ENCODE measurements around the gene SLC9A9. TPM values are rescaled to one million over a fixed set of nuclear protein-coding genes. Genes with fewer than 3 reads are reported as not detected.

The SLC9A9 gene
- polyA plus RNA-seq, 2 donors = 8.3 to 11.9 TPM

GRCh38 chr3:143328451-143328850 lies 519.8 kb downstream of the SLC9A9 start:
- Histone ChIP-seq H3K4me3 (ENCODE audit: low read depth in 1 of 2, low read length in 2 of 2) (no peak overlapping the region), H3K9me3 (ENCODE audit: control insufficient read depth in 2 of 2, insufficient read depth in 1 of 2, low read depth in 1 of 2, low read length in 1 of 2) (no peaks in the 10 kb centered on the region), H3K27ac (ENCODE audit: low read depth in 2 of 2, low read length in 1 of 2) (no peak overlapping the region), H3K27me3 (ENCODE audit: control insufficient read depth in 1 of 2, insufficient read depth in 2 of 2, low read length in 2 of 2) (no peaks in the 10 kb centered on the region), H3K36me3 (ENCODE audit: control insufficient read depth in 2 of 2, insufficient read depth in 2 of 2, low read length in 1 of 2) (peaks cover 0 to 2% of the 10 kb centered on the region in 2 donors), H3K4me1 (ENCODE audit: control insufficient read depth in 2 of 2, insufficient read depth in 2 of 2, low read length in 1 of 2) (no peaks in the 10 kb centered on the region)
- 87 to 92% methylated on average over 5 of the region's 5 CpGs for WGBS, 2 donors

- Histone ChIP-seq H3K27ac (ENCODE audit: low read depth in 2 of 2, low read length in 1 of 2) (no peak overlapping the region), H3K9me3 (ENCODE audit: control insufficient read depth in 2 of 2, insufficient read depth in 1 of 2, low read depth in 1 of 2, low read length in 1 of 2) (no peaks in the 10 kb centered on the region), H3K27me3 (ENCODE audit: control insufficient read depth in 1 of 2, insufficient read depth in 2 of 2, low read length in 2 of 2) (no peaks in the 10 kb centered on the region), H3K4me1 (ENCODE audit: control insufficient read depth in 2 of 2, insufficient read depth in 2 of 2, low read length in 1 of 2) (no peaks in the 10 kb centered on the region), H3K36me3 (ENCODE audit: control insufficient read depth in 2 of 2, insufficient read depth in 2 of 2, low read length in 1 of 2) (peaks cover 0 to 2% of the 10 kb centered on the region in 2 donors), H3K4me3 (ENCODE audit: low read depth in 1 of 2, low read length in 2 of 2) (no peak overlapping the region)
- 80 to 89% methylated on average over 1 of the region's 1 CpG for WGBS, 2 donors
Observed at GRCh38 chr3:143326983-143327778, 521.1 kb downstream of the SLC9A9 start.

- Histone ChIP-seq H3K27ac (ENCODE audit: low read depth in 2 of 2, low read length in 1 of 2) (no peak overlapping the region), H3K9me3 (ENCODE audit: control insufficient read depth in 2 of 2, insufficient read depth in 1 of 2, low read depth in 1 of 2, low read length in 1 of 2) (no peaks in the 10 kb centered on the region), H3K4me3 (ENCODE audit: low read depth in 1 of 2, low read length in 2 of 2) (no peak overlapping the region), H3K36me3 (ENCODE audit: control insufficient read depth in 2 of 2, insufficient read depth in 2 of 2, low read length in 1 of 2) (peaks cover 0 to 2% of the 10 kb centered on the region in 2 donors), H3K4me1 (ENCODE audit: control insufficient read depth in 2 of 2, insufficient read depth in 2 of 2, low read length in 1 of 2) (no peaks in the 10 kb centered on the region), H3K27me3 (ENCODE audit: control insufficient read depth in 1 of 2, insufficient read depth in 2 of 2, low read length in 2 of 2) (no peaks in the 10 kb centered on the region)
- 77 to 82% methylated on average over 5 of the region's 5 CpGs for WGBS, 2 donors
Observed at GRCh38 chr3:143321058-143321769, 527.1 kb downstream of the SLC9A9 start.

- 82 to 86% methylated on average over 5 of the region's 5 CpGs for WGBS, 2 donors
- Histone ChIP-seq H3K4me1 (ENCODE audit: control insufficient read depth in 2 of 2, insufficient read depth in 2 of 2, low read length in 1 of 2) (no peaks in the 10 kb centered on the region), H3K27ac (ENCODE audit: low read depth in 2 of 2, low read length in 1 of 2) (no peak overlapping the region), H3K36me3 (ENCODE audit: control insufficient read depth in 2 of 2, insufficient read depth in 2 of 2, low read length in 1 of 2) (no peaks in the 10 kb centered on the region), H3K27me3 (ENCODE audit: control insufficient read depth in 1 of 2, insufficient read depth in 2 of 2, low read length in 2 of 2) (no peaks in the 10 kb centered on the region), H3K9me3 (ENCODE audit: control insufficient read depth in 2 of 2, insufficient read depth in 1 of 2, low read depth in 1 of 2, low read length in 1 of 2) (no peaks in the 10 kb centered on the region), H3K4me3 (ENCODE audit: low read depth in 1 of 2, low read length in 2 of 2) (no peak overlapping the region)
Observed at GRCh38 chr3:143315766-143316165, 532.5 kb downstream of the SLC9A9 start.

- Histone ChIP-seq H3K4me1 (ENCODE audit: control insufficient read depth in 2 of 2, insufficient read depth in 2 of 2, low read length in 1 of 2) (no peaks in the 10 kb centered on the region), H3K27me3 (ENCODE audit: control insufficient read depth in 1 of 2, insufficient read depth in 2 of 2, low read length in 2 of 2) (no peaks in the 10 kb centered on the region), H3K4me3 (ENCODE audit: low read depth in 1 of 2, low read length in 2 of 2) (no peak overlapping the region), H3K36me3 (ENCODE audit: control insufficient read depth in 2 of 2, insufficient read depth in 2 of 2, low read length in 1 of 2) (no peaks in the 10 kb centered on the region), H3K27ac (ENCODE audit: low read depth in 2 of 2, low read length in 1 of 2) (no peak overlapping the region), H3K9me3 (ENCODE audit: control insufficient read depth in 2 of 2, insufficient read depth in 1 of 2, low read depth in 1 of 2, low read length in 1 of 2) (no peaks in the 10 kb centered on the region)
- 59 to 65% methylated on average over 9 of the region's 9 CpGs for WGBS, 2 donors
Observed at GRCh38 chr3:143314251-143315093, 533.8 kb downstream of the SLC9A9 start.

GRCh38 chr3:143313893-143314188 lies 534.4 kb downstream of the SLC9A9 start:
- 91 to 97% methylated on average over 2 of the region's 2 CpGs for WGBS, 2 donors
- no peak overlapping the region for H3K4me3 ChIP-seq (ENCODE audit: low read depth in 1 of 2, low read length in 2 of 2)
- H3K36me3 ChIP-seq (ENCODE audit: control insufficient read depth in 2 of 2, insufficient read depth in 2 of 2, low read length in 1 of 2) = no peaks in the 10 kb centered on the region
- no peaks in the 10 kb centered on the region for H3K27me3 ChIP-seq (ENCODE audit: control insufficient read depth in 1 of 2, insufficient read depth in 2 of 2, low read length in 2 of 2)
- no peaks in the 10 kb centered on the region for H3K9me3 ChIP-seq (ENCODE audit: control insufficient read depth in 2 of 2, insufficient read depth in 1 of 2, low read depth in 1 of 2, low read length in 1 of 2)
- H3K27ac ChIP-seq (ENCODE audit: low read depth in 2 of 2, low read length in 1 of 2) = no peak overlapping the region
- H3K4me1 ChIP-seq (ENCODE audit: control insufficient read depth in 2 of 2, insufficient read depth in 2 of 2, low read length in 1 of 2) = no peaks in the 10 kb centered on the region

- WGBS, 2 donors = 83 to 91% methylated on average over 6 of the region's 6 CpGs
- Histone ChIP-seq H3K27ac (ENCODE audit: low read depth in 2 of 2, low read length in 1 of 2) (no peak overlapping the region), H3K36me3 (ENCODE audit: control insufficient read depth in 2 of 2, insufficient read depth in 2 of 2, low read length in 1 of 2) (no peaks in the 10 kb centered on the region), H3K4me1 (ENCODE audit: control insufficient read depth in 2 of 2, insufficient read depth in 2 of 2, low read length in 1 of 2) (no peaks in the 10 kb centered on the region), H3K4me3 (ENCODE audit: low read depth in 1 of 2, low read length in 2 of 2) (no peak overlapping the region), H3K27me3 (ENCODE audit: control insufficient read depth in 1 of 2, insufficient read depth in 2 of 2, low read length in 2 of 2) (no peaks in the 10 kb centered on the region), H3K9me3 (ENCODE audit: control insufficient read depth in 2 of 2, insufficient read depth in 1 of 2, low read depth in 1 of 2, low read length in 1 of 2) (no peaks in the 10 kb centered on the region)
Observed at GRCh38 chr3:143313025-143313892, 535.0 kb downstream of the SLC9A9 start.

GRCh38 chr3:143311096-143311495 lies 537.2 kb downstream of the SLC9A9 start:
- no peak overlapping the region for H3K4me3 ChIP-seq (ENCODE audit: low read depth in 1 of 2, low read length in 2 of 2)
- H3K9me3 ChIP-seq (ENCODE audit: control insufficient read depth in 2 of 2, insufficient read depth in 1 of 2, low read depth in 1 of 2, low read length in 1 of 2) = no peaks in the 10 kb centered on the region
- WGBS, 2 donors = 67 to 71% methylated on average over 1 of the region's 1 CpG
- H3K4me1 ChIP-seq (ENCODE audit: control insufficient read depth in 2 of 2, insufficient read depth in 2 of 2, low read length in 1 of 2) = peaks cover 0 to 5% of the 10 kb centered on the region in 2 donors
- H3K36me3 ChIP-seq (ENCODE audit: control insufficient read depth in 2 of 2, insufficient read depth in 2 of 2, low read length in 1 of 2) = no peaks in the 10 kb centered on the region
- H3K27ac ChIP-seq (ENCODE audit: low read depth in 2 of 2, low read length in 1 of 2) = no peak overlapping the region
- no peaks in the 10 kb centered on the region for H3K27me3 ChIP-seq (ENCODE audit: control insufficient read depth in 1 of 2, insufficient read depth in 2 of 2, low read length in 2 of 2)

- Histone ChIP-seq H3K27ac (ENCODE audit: low read depth in 2 of 2, low read length in 1 of 2) (no peak overlapping the region), H3K27me3 (ENCODE audit: control insufficient read depth in 1 of 2, insufficient read depth in 2 of 2, low read length in 2 of 2) (no peaks in the 10 kb centered on the region), H3K9me3 (ENCODE audit: control insufficient read depth in 2 of 2, insufficient read depth in 1 of 2, low read depth in 1 of 2, low read length in 1 of 2) (no peaks in the 10 kb centered on the region), H3K4me1 (ENCODE audit: control insufficient read depth in 2 of 2, insufficient read depth in 2 of 2, low read length in 1 of 2) (peaks cover 0 to 9% of the 10 kb centered on the region in 2 donors), H3K36me3 (ENCODE audit: control insufficient read depth in 2 of 2, insufficient read depth in 2 of 2, low read length in 1 of 2) (no peaks in the 10 kb centered on the region), H3K4me3 (ENCODE audit: low read depth in 1 of 2, low read length in 2 of 2) (no peak overlapping the region)
- 52 to 54% methylated on average over 2 of the region's 2 CpGs for WGBS, 2 donors
Observed at GRCh38 chr3:143309705-143310104, 538.6 kb downstream of the SLC9A9 start.
